NCI-H146 (cell line): ENCODE data around the gene TRIM51.
"Not testable (repeated sequence)": the region's sequence is repeated elsewhere in the genome, so short reads cannot be mapped to it uniquely, and the experiment has no call there.

Experiments used
- DNase-seq: peaks from one replicate; lab custom pipeline; 2025; lab: John Stamatoyannopoulos, UW

Gene TRIM51, protein sequence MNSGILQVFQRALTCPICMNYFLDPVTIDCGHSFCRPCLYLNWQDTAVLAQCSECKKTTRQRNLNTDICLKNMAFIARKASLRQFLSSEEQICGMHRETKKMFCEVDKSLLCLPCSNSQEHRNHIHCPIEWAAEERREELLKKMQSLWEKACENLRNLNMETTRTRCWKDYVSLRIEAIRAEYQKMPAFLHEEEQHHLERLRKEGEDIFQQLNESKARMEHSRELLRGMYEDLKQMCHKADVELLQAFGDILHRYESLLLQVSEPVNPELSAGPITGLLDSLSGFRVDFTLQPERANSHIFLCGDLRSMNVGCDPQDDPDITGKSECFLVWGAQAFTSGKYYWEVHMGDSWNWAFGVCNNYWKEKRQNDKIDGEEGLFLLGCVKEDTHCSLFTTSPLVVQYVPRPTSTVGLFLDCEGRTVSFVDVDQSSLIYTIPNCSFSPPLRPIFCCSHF

DNA sequence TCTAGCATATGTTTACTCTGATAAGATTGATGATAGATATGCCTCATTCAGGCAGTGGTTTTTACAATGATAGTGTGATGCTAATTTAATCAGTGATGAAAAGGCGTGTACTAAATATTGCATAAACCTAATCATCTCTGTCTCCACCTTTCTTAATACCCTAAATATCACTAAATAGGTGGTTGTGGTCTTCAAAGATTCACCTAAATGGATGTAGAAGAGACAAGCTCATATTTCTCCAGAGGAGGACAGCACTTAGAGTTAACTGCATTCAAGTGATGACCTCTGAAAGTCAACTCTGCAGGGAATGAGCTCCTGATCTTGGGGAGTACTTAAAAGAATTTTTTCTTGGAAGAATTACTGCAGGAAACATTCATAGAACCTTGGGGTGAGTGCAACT lies at the start of gene TRIM51:
Gene TRIM51, plus strand, starts transcription at position 301 of the 400 bp plus-strand sequence. CDS start 2,132 bp downstream, outside the sequence.
- DNase-seq, result not testable (repeated sequence)

DNA sequence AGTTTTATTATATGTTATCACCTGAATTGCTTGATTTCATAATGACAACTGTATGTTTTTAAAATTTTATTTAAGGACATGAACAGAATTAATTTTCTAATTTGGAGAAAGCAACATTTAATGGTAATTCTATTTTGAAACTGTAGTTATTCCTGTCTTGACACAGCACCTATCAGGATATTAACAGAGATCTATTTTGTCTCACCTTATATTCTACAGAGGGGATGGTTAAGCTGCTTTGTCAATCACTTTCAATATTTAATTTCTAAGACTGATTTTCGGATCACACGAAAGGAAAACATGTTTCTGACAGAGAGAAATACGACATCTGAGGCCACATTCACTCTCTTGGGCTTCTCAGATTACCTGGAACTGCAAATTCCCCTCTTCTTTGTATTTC lies 44.6 kb upstream of the TRIM51 start, which contains the start of gene OR5D16:
Gene OR5D16, plus strand, starts transcription at position 301 of the 400 bp plus-strand sequence. Its CDS starts 0 bp downstream, at position 301.
- no peak for DNase-seq

DNA sequence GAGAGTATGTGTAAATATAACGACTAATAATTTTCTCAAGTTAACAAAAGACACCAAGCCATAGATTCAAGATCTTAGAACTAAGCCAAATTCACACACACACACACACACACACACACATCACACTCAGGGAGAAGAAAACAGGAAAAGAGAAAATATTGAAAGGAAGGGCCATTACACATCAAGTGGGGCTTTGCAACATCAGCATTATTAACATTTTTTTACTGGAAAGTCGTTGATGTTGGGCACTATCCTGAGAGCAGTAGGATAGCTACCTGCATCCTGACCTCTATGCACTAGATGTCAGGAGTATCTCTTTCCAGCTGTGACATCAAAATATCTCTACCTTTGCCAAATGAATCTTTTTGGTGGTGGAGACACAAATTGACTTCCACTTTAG lies 35.6 kb upstream of the TRIM51 start:
- DNase-seq, result no peak

DNA sequence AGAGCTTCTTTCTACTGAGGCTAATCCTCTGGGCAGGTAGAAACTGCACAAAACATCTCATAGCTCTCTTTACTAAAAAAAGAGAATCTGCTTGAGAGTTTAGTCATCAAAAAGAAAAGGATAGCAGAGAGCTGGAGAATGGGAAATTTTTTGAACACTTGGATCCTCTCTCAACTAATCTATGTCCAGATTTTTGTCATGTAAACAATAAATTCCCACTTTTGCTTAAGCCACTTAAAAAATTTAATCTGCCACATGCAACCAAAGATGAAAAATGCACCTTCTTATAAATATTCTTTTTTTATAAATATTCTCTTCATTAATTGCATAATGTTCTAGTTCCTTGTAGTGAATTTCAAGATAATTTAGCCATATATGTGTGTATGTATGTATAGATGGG lies 34.1 kb upstream of the TRIM51 start:
- DNase-seq, result no peak

DNA sequence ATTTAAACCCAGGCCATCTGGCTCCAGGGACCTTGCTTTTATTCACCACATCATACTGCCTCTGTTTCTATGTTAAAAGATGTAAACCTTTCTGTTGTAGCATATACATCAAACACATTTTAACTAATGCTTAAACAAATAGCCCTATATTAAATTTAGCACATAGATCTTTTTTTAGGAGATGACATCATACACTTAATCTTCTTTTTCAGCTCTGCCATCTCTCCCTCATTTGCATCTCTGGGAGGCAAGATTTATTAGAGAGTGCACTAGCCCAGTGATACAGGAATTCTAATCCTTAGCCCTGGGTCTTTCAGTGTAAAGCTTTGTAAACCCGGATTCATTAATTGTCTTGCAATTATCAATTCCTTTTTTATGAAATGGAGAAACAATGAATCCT lies 31.0 kb upstream of the TRIM51 start:
- DNase-seq, result no peak

DNA sequence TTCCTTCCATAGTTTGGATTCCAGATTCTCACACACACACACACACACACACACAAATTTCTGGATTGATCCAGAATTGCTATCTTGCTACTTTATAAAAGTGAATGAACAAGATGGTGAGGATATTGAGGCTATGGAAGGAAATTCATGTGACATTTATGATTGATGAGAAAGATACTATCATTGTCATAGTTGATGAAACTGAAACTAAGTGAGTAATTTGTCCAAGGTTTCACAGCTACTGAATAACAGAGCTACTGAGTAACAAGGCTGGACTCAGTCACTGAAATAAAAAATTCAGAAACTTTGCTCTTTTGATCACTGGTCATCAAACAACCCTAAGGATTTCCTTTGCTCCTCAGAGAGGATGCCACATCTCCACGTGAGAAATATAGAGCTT lies 28.4 kb upstream of the TRIM51 start:
- no peak for DNase-seq

DNA sequence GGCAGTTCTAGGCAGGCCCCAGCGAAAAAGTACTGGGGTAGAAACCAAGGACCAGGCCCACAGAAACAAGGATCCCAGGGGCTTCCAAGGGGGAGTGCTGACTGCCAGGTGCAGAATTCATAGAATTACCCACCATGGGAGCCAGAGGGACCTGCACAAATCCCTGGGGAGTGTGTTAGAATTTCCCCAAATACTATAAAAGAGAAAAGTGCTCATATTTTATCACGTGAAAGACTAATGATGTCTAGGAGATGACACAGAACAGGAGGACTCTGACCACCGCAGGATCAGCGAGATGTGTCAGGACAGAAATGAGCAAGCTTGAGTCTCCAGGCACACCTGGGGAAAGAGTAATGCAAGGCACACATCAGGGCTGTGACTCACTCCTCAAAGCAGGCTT lies 15.7 kb upstream of the TRIM51 start:
- DNase-seq, result not testable (repeated sequence)

DNA sequence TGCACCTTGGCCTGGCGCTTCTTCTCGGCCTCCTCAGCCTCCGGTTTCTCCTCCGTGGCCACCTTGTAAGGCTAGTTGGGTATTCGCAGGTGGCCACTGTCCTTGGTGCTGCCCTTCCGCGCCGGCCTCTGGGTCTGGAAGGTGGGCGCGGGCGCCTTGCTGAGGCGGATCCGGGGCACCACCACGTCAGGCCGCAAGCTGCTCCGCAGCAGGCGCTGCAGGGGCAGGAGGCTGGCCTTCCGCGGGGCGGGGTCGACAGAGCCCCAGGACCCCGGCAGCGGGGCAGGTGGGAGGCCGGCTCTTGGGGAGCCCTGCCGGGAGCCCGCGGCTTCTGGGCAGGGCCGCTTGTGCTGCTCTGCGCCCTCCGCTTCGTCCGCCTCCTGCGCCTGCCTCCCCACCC lies 10.4 kb upstream of the TRIM51 start:
- not testable (repeated sequence) for DNase-seq

DNA sequence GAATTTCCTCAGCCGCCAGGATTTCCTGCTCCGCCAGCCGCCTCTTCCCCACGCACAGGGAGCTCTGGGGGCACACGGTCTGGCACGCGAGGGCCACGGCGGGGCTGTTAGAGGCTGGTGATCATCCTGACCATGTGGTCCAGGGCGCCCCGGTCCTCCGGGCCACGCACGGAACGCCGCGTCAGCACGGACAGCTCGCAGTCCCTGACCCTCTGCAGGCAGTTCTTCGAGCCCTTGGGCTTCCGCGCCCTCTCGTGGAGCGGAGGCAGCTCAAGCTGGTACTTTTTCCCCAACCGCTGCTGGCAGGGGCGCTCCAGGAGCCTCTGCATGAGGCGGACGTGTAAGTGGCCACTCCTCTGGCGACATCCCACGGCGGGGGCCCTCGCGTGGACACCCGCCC lies 10.0 kb upstream of the TRIM51 start:
- DNase-seq, result peak; percentile 1

DNA sequence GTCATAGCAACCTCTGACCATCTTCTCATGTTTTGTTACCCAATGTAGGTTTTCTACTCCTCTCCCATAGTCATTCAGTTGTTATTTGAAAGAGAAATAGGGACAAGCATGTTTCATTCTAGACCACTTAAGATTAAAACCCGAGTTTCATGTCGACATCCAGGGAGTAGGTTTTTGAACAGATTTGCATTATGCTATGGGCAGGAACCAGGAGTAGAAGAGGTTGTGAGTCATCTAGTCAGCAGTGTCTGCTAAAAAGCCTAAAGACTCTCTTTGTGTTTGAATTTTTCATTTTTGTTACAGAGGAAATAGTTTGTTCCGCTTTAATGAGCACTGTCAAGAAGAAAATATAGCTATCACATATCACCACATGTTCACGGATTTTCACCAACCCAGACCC lies 1.9 kb downstream of the TRIM51 start:
- not testable (repeated sequence) for DNase-seq

DNA sequence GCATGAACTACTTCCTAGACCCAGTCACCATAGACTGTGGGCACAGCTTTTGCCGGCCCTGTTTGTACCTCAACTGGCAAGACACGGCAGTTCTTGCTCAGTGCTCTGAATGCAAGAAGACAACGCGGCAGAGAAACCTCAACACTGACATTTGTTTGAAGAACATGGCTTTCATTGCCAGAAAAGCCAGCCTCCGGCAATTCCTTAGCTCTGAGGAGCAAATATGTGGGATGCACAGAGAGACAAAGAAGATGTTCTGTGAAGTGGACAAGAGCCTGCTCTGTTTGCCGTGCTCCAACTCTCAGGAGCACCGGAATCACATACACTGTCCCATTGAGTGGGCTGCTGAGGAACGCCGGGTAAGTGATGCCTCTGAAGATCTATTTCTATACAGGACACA lies 2.4 kb downstream of the TRIM51 start:
- not testable (repeated sequence) for DNase-seq

DNA sequence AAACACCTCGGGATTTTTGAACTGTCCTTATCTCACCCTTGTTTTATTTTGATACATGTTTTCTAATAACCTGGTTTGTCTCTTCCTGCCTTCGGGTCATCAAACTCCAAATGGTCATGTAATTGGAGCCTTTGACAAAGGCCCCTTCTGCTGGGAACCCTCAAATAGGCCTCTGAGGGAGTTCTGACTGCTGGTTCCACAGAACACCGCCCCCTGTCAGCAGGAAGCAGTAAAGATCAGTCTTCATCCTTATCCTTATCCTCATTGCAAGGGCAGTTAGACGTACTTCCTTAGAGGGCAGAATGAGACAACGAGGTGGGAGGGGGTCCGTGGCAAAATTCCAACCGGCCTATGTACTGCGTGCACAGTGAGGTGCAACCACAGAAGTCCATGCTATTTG lies 12.1 kb downstream of the TRIM51 start:
- no peak for DNase-seq

DNA sequence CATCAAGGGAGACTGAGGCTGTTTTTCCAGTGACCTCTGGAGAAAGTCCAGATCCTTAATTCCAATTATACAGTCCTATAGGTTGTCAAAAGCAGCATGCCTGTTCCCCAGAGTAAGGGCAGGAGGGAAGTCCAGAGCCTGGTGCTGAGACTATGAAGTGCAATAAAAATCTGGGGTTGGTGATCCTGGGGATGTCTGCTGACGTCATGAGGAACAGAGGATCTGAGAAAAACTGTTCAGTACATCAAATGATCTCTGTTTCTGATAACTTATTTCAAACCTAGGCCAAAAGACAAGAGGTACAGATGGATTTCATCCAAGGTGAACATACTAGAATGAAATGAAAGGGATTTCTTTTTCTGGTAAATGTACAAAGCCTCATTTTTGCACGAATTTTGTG lies 19.2 kb downstream of the TRIM51 start:
- DNase-seq, result no peak

DNA sequence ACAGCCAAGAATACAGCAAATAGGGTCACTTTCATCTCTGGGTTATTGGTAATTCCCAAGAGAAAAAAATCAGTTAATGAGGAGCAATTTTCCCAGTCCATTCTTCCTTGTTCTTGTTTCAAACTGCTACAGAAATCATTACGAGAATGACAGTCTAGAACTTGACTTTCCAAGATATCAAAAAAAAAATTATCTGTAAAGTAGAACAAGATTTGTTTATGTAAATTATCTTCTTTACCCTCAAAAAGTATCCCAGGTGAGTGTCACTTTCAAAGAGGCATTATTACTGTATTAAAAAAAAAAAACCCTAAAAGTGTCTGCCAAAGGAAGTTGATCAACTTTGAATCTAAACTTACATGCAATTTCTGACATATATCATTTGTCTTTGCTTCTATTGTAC lies 31.4 kb downstream of the TRIM51 start, which contains the start of gene OR5W2:
Gene OR5W2, minus strand, starts transcription at position 101 of the 400 bp plus-strand sequence. Its CDS starts 0 bp downstream, at position 101.
- DNase-seq, result no peak

DNA sequence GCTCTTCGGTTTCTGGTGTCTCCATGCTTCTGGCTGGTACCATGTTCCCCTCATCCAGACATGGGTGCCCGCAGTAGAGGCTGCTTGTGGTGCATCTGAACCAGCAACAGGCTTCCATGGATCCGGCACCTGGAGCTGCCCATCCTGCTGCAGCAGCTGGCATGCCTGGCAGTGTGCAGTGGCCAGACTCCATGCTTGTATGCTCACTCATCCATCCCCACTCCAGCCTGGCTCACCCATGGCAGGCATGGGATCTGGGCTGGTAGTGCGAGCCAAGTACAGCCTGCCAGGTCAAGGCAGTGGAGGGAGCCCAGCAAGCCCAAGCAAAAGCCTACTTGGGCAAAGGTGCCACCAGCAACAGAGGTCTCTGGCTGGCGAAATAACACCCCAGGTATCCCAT lies 37.4 kb downstream of the TRIM51 start:
- no peak for DNase-seq

DNA sequence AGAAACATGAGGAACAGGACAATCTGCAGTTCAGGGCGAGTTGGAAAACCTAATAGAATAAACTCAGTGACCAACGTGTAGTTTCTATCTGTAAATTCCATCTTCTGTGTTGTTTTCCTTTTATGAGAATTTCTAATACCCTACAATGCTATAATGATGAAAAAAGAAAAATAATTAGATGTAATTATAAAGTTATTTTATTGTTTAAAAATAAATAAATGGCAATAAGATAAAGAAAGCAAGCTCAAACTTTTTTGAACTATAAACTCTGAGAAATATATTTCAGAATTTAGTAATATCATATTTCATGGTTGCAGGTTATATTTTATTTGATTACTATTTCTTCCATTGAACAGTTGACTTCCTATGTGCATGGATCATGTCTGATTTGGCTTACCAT lies 53.2 kb downstream of the TRIM51 start, which contains the start of gene OR5I1:
Gene OR5I1, minus strand, starts transcription at position 101 of the 400 bp plus-strand sequence. Its CDS starts 0 bp downstream, at position 101.
- no peak for DNase-seq
